Activated T-cell treated with anti-CD3 and anti-CD28 coated beads for 1 hour (primary cell): Measurements from ENCODE around the gene SH3YL1.

Source experiments
- DNase-seq: peaks from one replicate; pipeline ENCODE4 v3.0.0-alpha.2; 2020; ENCODE audit warnings: low read depth

Gene SH3YL1

GRCh38 chr2:223971-224760 is 39.7 kb downstream of the SH3YL1 start:
- no peak for DNase-seq

DNA sequence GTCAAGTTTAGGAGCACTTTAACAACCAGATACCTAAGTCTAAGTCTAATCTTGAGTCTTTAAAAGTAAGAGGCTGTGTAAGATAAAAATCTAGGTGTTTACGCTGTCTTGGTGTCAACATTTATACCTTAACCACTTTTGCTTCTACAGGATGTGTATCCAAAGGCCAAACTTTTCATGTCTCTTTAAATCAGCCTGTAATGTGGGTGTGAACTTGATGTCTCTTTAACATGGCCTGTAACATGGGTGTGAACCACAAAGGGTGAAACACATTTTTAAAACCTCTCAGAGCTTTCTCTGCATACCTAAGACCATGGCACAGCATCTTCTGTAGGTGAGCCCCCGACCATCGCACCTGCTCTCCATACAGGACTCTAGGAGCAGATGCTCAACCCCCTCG is 40.4 kb downstream of the SH3YL1 start:
- no peak for DNase-seq

DNA sequence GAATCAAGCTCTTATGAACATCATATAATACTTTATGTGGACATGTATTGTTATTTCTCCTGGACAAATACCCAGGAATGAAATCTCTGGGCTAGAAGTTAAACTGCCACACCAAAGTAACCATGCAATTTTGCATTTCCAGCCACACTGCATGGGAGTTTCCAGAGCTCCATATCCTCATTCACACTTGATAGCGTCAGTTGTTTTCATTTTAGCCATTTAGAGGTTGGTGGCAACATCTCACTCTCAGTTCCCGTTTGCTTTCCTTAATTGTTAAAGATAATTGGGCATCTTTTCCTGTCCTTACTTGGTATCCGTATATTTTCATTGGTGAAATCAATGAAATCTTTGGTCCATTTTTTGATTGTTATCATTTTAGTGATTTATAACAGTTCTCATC is 47.8 kb downstream of the SH3YL1 start:
- no peak for DNase-seq

- DNase-seq = no peak
Measured at GRCh38 chr2:213932-214693, 49.7 kb downstream of the SH3YL1 start.

DNA sequence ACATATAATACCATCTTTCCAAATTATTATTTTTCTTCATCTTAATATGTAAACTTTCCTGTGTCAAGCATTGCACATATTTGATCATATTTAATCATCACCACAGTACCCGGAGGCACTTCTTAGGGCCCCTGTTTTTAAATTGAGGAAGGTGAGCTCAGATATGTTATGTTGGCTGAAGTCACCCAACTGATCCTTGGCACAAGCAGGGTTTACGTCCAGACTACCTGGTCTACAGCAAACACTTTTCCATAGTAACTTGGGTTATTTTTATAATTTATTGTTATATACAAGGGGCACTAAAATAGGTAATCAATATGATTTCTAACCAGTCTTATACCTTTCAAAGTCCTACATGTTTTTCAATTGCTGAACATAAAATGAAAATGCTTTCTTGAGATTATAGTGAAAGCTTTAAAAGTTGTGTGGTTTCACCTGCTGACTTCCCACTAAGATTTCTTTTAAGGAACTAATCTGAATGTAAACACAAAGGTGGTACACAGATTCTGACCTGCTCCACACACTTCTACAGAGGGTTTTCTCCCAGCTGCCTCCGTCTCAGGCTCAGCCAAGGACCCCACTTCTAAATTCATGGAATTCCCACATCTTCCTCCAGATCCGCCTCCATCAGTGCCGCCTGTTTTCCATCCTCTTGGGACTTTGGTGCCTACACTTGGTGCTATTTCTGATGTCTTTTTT is 52.2 kb downstream of the SH3YL1 start:
- no peak for DNase-seq

DNA sequence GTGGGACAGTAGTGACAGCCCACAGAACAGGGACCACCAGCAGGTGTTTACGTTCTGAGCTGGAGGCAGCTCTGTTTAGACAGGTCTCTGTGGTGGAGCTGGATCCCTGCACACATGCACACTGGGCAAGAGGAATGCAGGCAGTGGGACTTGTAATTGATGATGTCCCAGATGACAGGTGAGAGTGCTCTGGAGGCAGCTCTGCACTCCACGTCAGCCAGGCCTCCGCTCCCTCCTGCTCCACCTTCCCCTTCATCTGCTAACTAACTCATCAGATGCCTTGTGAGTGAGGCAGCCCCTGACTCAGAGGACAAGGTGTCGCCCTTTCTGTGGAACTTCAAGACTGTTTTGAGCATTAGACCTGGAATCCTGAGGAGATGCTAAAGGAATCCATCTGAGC is 53.2 kb downstream of the SH3YL1 start:
- no peak for DNase-seq

GRCh38 chr2:209470-209869 is 54.4 kb downstream of the SH3YL1 start:
- DNase-seq = no peak

- DNase-seq = no peak
Measured at GRCh38 chr2:208335-208734, 55.5 kb downstream of the SH3YL1 start.

GRCh38 chr2:203984-204383 is 59.8 kb downstream of the SH3YL1 start:
- no peak for DNase-seq

DNA sequence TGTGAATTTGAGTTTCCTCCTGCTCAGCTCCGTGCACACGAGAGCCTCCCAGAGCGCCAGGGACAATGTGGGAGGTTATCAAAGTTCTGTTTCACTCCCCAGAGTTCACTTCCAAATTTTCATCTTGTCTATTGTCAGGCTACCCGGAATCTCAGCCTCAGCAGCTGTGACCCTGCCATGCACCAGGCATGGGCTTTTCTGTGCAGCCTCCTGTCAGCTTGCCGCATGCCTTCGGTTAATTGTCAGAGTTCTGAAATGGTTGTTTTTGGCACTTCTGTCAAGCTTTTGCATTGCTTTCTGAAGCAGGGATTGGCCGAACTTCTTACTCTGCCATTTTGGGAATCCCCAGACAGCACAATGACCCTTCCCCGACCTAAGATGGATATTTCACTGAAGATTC is 60.4 kb downstream of the SH3YL1 start:
- DNase-seq = no peak

DNA sequence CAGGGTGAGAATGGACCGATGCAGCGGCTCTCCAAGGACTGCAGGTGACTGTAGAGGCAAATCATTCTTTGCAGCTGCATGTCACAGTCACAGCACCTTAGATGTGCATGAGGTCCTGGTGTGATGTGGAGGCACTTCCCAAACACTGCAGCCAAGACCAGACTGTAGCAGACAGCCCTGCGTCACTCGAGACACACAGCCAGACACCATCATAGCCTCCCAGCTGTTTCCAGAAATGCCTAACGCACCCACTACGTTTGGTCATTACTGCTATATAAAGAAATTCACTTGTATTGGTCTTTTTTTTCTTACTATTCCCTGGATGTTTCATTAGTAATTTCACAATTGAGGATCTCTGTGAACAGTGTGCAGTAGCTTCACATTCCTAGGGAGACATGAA is 60.9 kb downstream of the SH3YL1 start:
- DNase-seq = no peak

DNA sequence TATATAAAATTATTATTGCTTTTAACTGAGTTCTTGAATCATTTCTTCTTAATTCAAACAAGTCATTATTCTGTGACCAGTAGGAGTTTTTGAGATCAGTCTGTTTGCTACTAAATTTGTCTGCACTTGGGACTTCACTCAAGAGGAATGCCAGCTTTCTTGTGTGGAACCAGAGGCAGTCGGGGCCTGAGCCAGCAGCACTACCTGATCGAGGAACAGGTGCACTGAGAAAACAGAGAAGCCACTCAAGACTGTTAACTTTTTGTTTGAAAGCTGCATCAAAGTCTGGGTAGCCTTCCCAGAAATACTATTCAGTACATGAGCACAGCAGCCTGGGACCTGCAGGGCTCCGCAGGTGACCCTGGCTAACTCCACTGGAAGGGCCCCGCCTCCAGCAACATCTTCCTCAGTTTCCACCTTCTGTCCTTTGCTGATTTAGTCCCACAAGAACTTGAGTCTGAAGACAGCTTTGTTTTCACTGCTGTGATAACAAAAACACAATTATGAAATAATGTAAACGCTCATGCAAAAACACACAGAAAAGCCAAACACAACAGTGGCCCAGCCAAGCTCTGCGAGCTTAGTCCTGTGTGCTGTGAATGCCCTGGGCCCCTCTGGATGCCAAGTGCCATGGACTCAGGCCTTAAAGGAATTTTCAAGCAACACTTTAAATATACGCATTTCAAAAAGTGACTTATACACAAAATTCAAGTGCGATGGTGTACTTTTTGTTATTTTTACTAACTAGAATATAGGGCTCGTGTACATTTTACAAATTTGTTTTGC is 62.0 kb downstream of the SH3YL1 start:
- no peak for DNase-seq

- no peak for DNase-seq
Measured at GRCh38 chr2:199041-199966, 64.5 kb downstream of the SH3YL1 start.

- no peak for DNase-seq
Measured at GRCh38 chr2:196406-196805, 67.4 kb downstream of the SH3YL1 start.

GRCh38 chr2:195932-196331 is 67.9 kb downstream of the SH3YL1 start:
- no peak for DNase-seq

DNA sequence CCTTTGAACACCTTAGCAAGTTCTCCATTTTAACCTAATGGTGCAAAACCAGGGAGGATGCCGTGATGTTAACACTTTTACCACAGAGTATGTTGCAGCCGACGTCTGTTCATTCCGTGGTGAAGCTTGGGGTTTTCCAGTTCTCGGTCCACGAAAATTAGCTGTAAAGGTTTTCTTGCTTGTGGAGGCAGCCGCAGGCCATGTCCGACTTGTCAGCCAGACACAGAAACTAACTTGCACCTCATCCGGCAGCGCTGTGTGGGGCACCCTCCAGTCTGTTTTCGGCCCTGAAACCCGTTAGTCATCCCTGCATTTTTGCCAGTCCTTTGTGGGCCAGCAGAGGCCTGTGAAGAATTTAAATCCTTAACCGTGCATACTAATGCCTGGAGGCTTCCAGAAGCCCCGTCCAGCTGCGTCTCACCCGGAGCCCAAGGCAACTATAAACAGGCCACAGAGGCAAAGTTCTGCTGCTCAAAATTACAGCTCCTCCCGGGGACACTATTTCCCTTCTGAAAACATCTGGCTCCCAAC is 70.6 kb downstream of the SH3YL1 start:
- DNase-seq = no peak

GRCh38 chr2:191311-192190 is 72.3 kb downstream of the SH3YL1 start:
- no peak for DNase-seq

DNA sequence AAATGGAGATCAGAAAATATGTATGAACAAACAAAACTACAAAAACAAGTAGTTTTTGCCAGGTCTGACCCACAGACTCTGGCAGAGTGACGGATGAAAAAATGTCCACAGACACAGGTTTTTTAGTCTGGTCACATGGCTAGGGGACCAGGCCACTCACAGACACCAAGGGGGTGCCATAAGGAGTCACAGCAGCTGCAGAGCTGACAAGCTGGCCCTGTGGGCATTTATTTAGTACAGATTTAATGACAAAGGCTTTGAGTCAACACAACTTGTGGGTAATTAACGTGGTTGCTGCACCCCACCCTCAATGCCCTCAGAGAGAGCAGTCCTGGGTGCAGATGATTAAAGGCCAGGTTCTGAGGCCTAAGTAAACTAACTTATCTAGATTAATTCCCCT is 76.0 kb downstream of the SH3YL1 start:
- DNase-seq = no peak

- DNase-seq = no peak
Measured at GRCh38 chr2:185221-185620, 78.6 kb downstream of the SH3YL1 start.

DNA sequence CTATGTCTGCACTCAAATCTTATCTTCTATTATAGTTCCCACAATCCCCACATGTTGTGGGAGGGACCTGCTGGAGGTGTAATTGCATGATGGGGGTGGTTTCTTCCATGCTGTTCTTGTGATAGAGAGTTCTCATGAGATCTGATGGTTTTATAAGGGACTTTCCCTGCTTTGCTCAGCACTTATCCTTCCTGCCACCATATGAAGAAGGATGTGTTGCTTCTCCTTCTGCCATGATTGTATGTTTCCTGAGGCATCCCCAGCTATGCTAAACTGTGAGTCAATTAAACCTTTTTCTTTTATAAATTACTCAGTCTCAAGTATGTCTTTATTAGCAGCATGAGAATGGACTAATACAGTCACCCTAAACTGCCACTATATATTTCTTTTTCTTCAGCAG is 79.1 kb downstream of the SH3YL1 start:
- no peak for DNase-seq
